HCT116 (cell line): Measurements from ENCODE around the gene ITPR1. TPM values are rescaled to one million over a fixed set of nuclear protein-coding genes. Genes with fewer than 3 reads are reported as not detected.

Source experiments
- ATAC-seq: fragments of 200-7000 bp; cut with Tn5 transposase; 2 replicates; pipeline ENCODE4 v1.9.1; 2020; ENCODE audit warnings: mild to moderate bottlenecking, moderate library complexity
- BruUV-seq: library from RNA; stranded (reverse); fragments of 400-500 nt; replicated peaks from 2 replicates; lab custom pipeline; 2021; lab: Mats Ljungman, UMichigan
- CTCF ChIA-PET: fragments of 300-600 bp; sonication (Branson Sonifier 250); formaldehyde crosslinking; loops from one replicate; lab custom pipeline; 2021; ENCODE audit warnings: antibody characterized with exemption; lab: Charles Lee
- POLR2A ChIA-PET: fragments of 300-600, 350-600 bp; sonication (Branson Sonifier 250); formaldehyde crosslinking; loops from one replicate; lab custom pipeline; 2021; ENCODE audit warnings: antibody characterized with exemption; lab: Charles Lee
- RAD21 ChIA-PET, 2 experiments: fragments of 300-600 bp; sonication (Branson Sonifier 250); formaldehyde crosslinking; loops; one replicate each; lab custom pipeline; 2023; ENCODE audit warnings: low total read pairs in 2 of 2; ENCODE audit not compliant: uncharacterized antibody in 2 of 2, unreplicated experiment in 2 of 2, low non-redundant PET in 1 of 2; lab: Charles Lee
- DNase-seq: peaks from one replicate; pipeline ENCODE4 v3.0.0-alpha.2; 2010; ENCODE audit warnings: low read depth, low spot score
- H2AFZ ChIP-seq: fragments of 200-600 bp; shearing (Covaris generic), sonication (generic); 2 replicates; pipeline ENCODE4 v1.6.1; 2017; ENCODE audit warnings: low read depth, mixed run types, mixed read lengths, antibody characterized with exemption, low read length; ENCODE audit not compliant: poor library complexity, severe bottlenecking
- H3K27ac ChIP-seq: 2 replicates; pipeline ENCODE4 v1.5.1; 2012; ENCODE audit warnings: low read depth, low read length
- H3K27me3 ChIP-seq: fragments of 200-600 bp; sonication (generic); 2 replicates; pipeline ENCODE4 v1.6.1; 2016; ENCODE audit warnings: mixed run types, low read length, mixed read lengths; ENCODE audit not compliant: insufficient read depth
- H3K36me3 ChIP-seq, 2 experiments: fragments of 200-500 bp in 1 of 2; fragments of 200-600 bp in 1 of 2; sonication (Bioruptor generic) in 1 of 2; sonication (generic) in 1 of 2; 2 replicates each; pipeline versions ENCODE4 v1.5.1 to v1.6.1; 2014 to 2016; ENCODE audit warnings: low read length in 2 of 2, inconsistent platforms in 1 of 2, mixed read lengths in 1 of 2, mixed run types in 1 of 2; ENCODE audit not compliant: insufficient read depth in 2 of 2, control insufficient read depth in 1 of 2
- H3K4me1 ChIP-seq, 2 experiments: fragments of 200-600 bp in 1 of 2; sonication (generic) in 1 of 2; 2 replicates each; pipeline versions ENCODE4 v1.5.1 to v1.6.1; 2012 to 2017; ENCODE audit warnings: low read length in 2 of 2, inconsistent platforms in 1 of 2, mild to moderate bottlenecking in 1 of 2, mixed read lengths in 1 of 2, mixed run types in 1 of 2, moderate library complexity in 1 of 2; ENCODE audit not compliant: insufficient read depth in 2 of 2, control insufficient read depth in 1 of 2
- H3K4me2 ChIP-seq: fragments of 200-600 bp; sonication (generic); 2 replicates; pipeline ENCODE4 v1.6.1; 2017; ENCODE audit warnings: mixed run types, low read length, mixed read lengths
- H3K4me3 ChIP-seq, 2 experiments: fragments of 200-600 bp in 1 of 2; sonication (generic) in 1 of 2; replicated peaks in 1 of 2; 2 replicates each; pipeline ENCODE4 v1.5.1; 2011 to 2016; ENCODE audit warnings: low read length in 2 of 2, control low read depth in 1 of 2, low read depth in 1 of 2, mild to moderate bottlenecking in 1 of 2, mixed read lengths in 1 of 2, mixed run types in 1 of 2
- H3K79me2 ChIP-seq: fragments of 200-600 bp; sonication (generic); 2 replicates; pipeline ENCODE4 v1.6.1; 2017; ENCODE audit warnings: mild to moderate bottlenecking, mixed run types, low read length, moderate library complexity, mixed read lengths; ENCODE audit not compliant: insufficient read depth
- H3K9ac ChIP-seq: fragments of 200-600 bp; sonication (generic); 2 replicates; pipeline ENCODE4 v1.6.1; 2016; ENCODE audit warnings: low read length, mixed read lengths
- H3K9me2 ChIP-seq: fragments of 200-600 bp; sonication (generic), shearing (Covaris generic); 2 replicates; pipeline ENCODE4 v1.6.1; 2017; ENCODE audit warnings: mixed run types, mild to moderate bottlenecking, moderate library complexity; ENCODE audit not compliant: insufficient read depth
- H3K9me3 ChIP-seq, 2 experiments: fragments of 200-500 bp in 1 of 2; fragments of 200-600 bp in 1 of 2; sonication (Bioruptor generic) in 1 of 2; sonication (generic) in 1 of 2; 2 replicates each; pipeline ENCODE4 v1.6.1; 2014 to 2017; ENCODE audit warnings: low read length in 2 of 2, mixed read lengths in 2 of 2, inconsistent platforms in 1 of 2, low read depth in 1 of 2, mild to moderate bottlenecking in 1 of 2, mixed run types in 1 of 2, moderate library complexity in 1 of 2; ENCODE audit not compliant: control insufficient read depth in 1 of 2, insufficient read depth in 1 of 2
- H4K20me1 ChIP-seq: fragments of 200-600 bp; sonication (generic), shearing (Covaris generic); 2 replicates; pipeline ENCODE4 v1.6.1; 2017; ENCODE audit warnings: mixed run types, mild to moderate bottlenecking, moderate library complexity; ENCODE audit not compliant: insufficient read depth
- EZH2phosphoT487 ChIP-seq: fragments of 200-600 bp; IDR thresholded peaks from 2 replicates; pipeline ENCODE4 v1.6.1; 2018; ENCODE audit warnings: antibody characterized with exemption, borderline replicate concordance
- FOSL1 ChIP-seq: IDR thresholded peaks from 2 replicates; pipeline ENCODE4 v1.6.1; 2012; ENCODE audit warnings: low read depth
- JUND ChIP-seq: IDR thresholded peaks from 2 replicates; pipeline ENCODE4 v1.6.1; 2012
- POLR2A ChIP-seq: IDR thresholded peaks from 2 replicates; pipeline ENCODE4 v1.7.0; 2011; ENCODE audit warnings: borderline replicate concordance; ENCODE audit not compliant: insufficient read depth, insufficient read length; ENCODE audit errors: extremely low read depth
- SIN3A ChIP-seq: IDR thresholded peaks from 2 replicates; pipeline ENCODE4 v1.6.1; 2012; ENCODE audit warnings: low read depth
- TCF7L2 ChIP-seq: IDR thresholded peaks from 2 replicates; pipeline ENCODE4 v1.7.0; 2011; ENCODE audit warnings: borderline replicate concordance, inconsistent platforms; ENCODE audit not compliant: insufficient read depth, insufficient read length; ENCODE audit errors: extremely low read depth
- YY1 ChIP-seq: IDR thresholded peaks from 2 replicates; pipeline ENCODE4 v1.6.1; 2011; ENCODE audit warnings: low read length, low read depth, moderate library complexity, mild to moderate bottlenecking; ENCODE audit not compliant: insufficient replicate concordance; ENCODE audit errors: extremely low read depth
- ZNF274 ChIP-seq: fragments of 200-500 bp; sonication (Bioruptor generic); IDR thresholded peaks from 2 replicates; pipeline ENCODE4 v1.6.1; 2014; ENCODE audit warnings: mild to moderate bottlenecking, low read depth, low read length, inconsistent platforms
- intact Hi-C: fragments of 100-400 bp; cut with micrococcal nuclease; formaldehyde crosslinking; loops from 2 replicates; pipeline ENCODE4 v1.10.0; 2022
- total RNA-seq: library from RNA; stranded (reverse); gene quantifications from one replicate; pipeline ENCODE4 v1.2.1, GENCODE V29; 2021; ENCODE audit not compliant: unreplicated experiment
- TF ChIP-seq, protein P1 (sequence below): IDR thresholded peaks from 2 replicates; pipeline ENCODE4 v1.6.1; 2012; ENCODE audit warnings: low read depth
- TF ChIP-seq, protein P2 (sequence below): IDR thresholded peaks from 2 replicates; pipeline ENCODE4 v1.6.1; 2012

ITPR1 gene
- total RNA-seq, 1 experiment from 2014 or later: 9.2 TPM

DNA sequence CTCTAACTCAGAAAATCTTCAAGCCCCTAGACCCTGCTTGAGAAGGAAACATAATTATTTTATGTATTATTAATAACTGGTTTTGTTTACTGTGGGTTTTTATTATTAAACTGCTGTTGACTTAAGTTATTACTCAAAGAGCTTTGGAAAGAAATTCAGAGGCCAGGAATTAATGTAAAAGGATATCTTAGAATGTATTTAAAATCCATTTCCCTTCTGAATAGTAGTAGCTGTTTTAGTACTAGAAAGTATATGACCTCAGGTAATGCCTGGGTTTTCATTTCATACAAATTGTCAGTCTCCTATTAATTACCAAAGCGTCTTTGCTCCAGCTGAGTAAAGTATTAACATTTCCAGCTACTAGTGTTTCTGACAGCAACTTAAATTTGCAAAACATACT is 223.1 kb downstream of the ITPR1 start:
- no peak for ATAC-seq
- H3K79me2 ChIP-seq: no peaks in the 10 kb centered on the region
- peaks cover 10 to 20% of the 10 kb centered on the region in 2 experiments; a peak in 3 of 4 replicates for H3K4me1 ChIP-seq
- no peak overlapping the region for H3K27ac ChIP-seq
- no peaks in the 10 kb centered on the region for H3K27me3 ChIP-seq
- H3K4me2 ChIP-seq: no peak overlapping the region
- ChIA-PET POLR2A (interaction anchor here (0.7 kb wide), 1 partner anchor 311 kb away, joined by 3 read pairs; no protein-coding TSS in a partner anchor), CTCF (no interaction called here), RAD21 (interaction anchor here in 1 of 2 experiments (1.0 kb wide), 1 partner anchor 341 kb away, joined by 3 read pairs; no protein-coding TSS in a partner anchor)
- BruUV-seq: no TSS peak
- no peaks in the 10 kb centered on the region for H3K36me3 ChIP-seq
- intact Hi-C loops: no loop called here
- no peak overlapping the region for H3K9ac ChIP-seq
- no peak overlapping the region for H3K4me3 ChIP-seq
- H3K9me3 ChIP-seq: no peaks in the 10 kb centered on the region
- no peak for DNase-seq
- no peak for TF ChIP-seq SIN3A
- H2AFZ ChIP-seq: no peak overlapping the region
- H4K20me1 ChIP-seq: no peaks in the 10 kb centered on the region
- H3K9me2 ChIP-seq: no peaks in the 10 kb centered on the region

DNA sequence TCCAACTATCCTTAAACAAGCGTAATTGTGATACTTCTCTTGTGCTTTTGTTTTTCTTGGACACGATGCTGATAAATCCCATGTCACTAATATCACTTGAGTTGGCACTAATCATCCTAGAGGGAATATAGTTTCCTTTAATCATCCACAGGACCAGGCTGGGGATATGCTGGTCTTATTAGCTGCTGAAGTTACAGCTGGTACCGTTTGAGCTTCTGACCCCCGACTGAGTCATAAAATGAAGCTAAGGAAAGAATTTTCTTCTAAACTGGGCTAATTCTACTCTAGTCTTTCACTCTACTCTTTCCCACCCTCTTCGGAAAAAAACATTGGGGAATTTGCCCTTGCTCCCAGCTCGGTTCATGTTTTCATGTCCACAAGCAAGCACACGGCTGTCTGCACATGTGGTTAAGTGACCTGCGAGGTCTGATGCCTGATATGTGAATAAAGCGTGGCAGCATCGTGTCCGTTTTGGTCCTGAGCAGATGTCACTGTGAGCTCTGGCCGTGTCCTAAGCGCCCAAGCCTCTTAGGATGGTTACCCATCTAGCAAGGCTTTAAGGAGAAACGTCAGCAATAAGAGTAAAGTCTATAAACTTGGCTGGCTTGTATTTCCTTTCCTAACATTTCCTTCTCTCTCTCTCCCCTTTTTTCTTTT is 223.7 kb downstream of the ITPR1 start:
- no peaks in the 10 kb centered on the region for H4K20me1 ChIP-seq
- POLR2A ChIA-PET: interaction anchor here (0.7 kb wide), 1 partner anchor 310 kb away, joined by 3 read pairs; no protein-coding TSS in a partner anchor
- BruUV-seq: no TSS peak
- H3K4me3 ChIP-seq: no peak overlapping the region
- H3K79me2 ChIP-seq: no peaks in the 10 kb centered on the region
- no peaks in the 10 kb centered on the region for H3K9me3 ChIP-seq
- peaks cover 13 to 24% of the 10 kb centered on the region in 2 experiments; a peak in 3 of 4 replicates for H3K4me1 ChIP-seq
- no peak overlapping the region for H3K27ac ChIP-seq
- H3K9me2 ChIP-seq: no peaks in the 10 kb centered on the region
- no peaks in the 10 kb centered on the region for H3K27me3 ChIP-seq
- ATAC-seq (no peak), DNase-seq (no peak)
- RAD21 ChIA-PET: interaction anchor here in 1 of 2 experiments (1.0 kb wide), 1 partner anchor 341 kb away, joined by 3 read pairs; no protein-coding TSS in a partner anchor
- TF ChIP-seq TCF7L2 (no peak), YY1 (no peak), POLR2A (no peak), EZH2phosphoT487 (no peak), FOSL1 (no peak), JUND (no peak), SIN3A (no peak), ZNF274 (no peak)
- TF ChIP-seq, protein P1, sequence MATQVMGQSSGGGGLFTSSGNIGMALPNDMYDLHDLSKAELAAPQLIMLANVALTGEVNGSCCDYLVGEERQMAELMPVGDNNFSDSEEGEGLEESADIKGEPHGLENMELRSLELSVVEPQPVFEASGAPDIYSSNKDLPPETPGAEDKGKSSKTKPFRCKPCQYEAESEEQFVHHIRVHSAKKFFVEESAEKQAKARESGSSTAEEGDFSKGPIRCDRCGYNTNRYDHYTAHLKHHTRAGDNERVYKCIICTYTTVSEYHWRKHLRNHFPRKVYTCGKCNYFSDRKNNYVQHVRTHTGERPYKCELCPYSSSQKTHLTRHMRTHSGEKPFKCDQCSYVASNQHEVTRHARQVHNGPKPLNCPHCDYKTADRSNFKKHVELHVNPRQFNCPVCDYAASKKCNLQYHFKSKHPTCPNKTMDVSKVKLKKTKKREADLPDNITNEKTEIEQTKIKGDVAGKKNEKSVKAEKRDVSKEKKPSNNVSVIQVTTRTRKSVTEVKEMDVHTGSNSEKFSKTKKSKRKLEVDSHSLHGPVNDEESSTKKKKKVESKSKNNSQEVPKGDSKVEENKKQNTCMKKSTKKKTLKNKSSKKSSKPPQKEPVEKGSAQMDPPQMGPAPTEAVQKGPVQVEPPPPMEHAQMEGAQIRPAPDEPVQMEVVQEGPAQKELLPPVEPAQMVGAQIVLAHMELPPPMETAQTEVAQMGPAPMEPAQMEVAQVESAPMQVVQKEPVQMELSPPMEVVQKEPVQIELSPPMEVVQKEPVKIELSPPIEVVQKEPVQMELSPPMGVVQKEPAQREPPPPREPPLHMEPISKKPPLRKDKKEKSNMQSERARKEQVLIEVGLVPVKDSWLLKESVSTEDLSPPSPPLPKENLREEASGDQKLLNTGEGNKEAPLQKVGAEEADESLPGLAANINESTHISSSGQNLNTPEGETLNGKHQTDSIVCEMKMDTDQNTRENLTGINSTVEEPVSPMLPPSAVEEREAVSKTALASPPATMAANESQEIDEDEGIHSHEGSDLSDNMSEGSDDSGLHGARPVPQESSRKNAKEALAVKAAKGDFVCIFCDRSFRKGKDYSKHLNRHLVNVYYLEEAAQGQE: no peak
- TF ChIP-seq, protein P2, sequence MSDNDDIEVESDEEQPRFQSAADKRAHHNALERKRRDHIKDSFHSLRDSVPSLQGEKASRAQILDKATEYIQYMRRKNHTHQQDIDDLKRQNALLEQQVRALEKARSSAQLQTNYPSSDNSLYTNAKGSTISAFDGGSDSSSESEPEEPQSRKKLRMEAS: no peak
- H2AFZ ChIP-seq: no peak overlapping the region
- intact Hi-C loops: no loop called here
- H3K4me2 ChIP-seq: no peak overlapping the region
- H3K36me3 ChIP-seq: no peaks in the 10 kb centered on the region
- CTCF ChIA-PET: interaction anchor here (1.0 kb wide), 1 partner anchor 260 kb away, joined by 4 read pairs; no protein-coding TSS in a partner anchor
- H3K9ac ChIP-seq: no peak overlapping the region
